A673 (cell line): ENCODE results near the gene KLHL35.

ENCODE experiments used
- CTCF ChIP-seq: fragments of 300-800, 200-600 bp; sonication (generic); conservative IDR thresholded peaks from 2 replicates; pipeline ENCODE4 v1.5.1; 2017; ENCODE audit warnings: low read depth, mild to moderate bottlenecking, antibody characterized with exemption, low read length, moderate library complexity, mixed read lengths
- EZH2 ChIP-seq: fragments of 200-600 bp; sonication (generic); IDR thresholded peaks from 2 replicates; pipeline ENCODE4 v1.6.1; 2017; ENCODE audit warnings: borderline replicate concordance, low read depth, mild to moderate bottlenecking, mixed read lengths, antibody characterized with exemption, low read length; ENCODE audit not compliant: poor library complexity, severe bottlenecking

- TF ChIP-seq CTCF (no peak), EZH2 (no peak)
Measured at GRCh38 chr11:75465701-75466531, 32.9 kb upstream of the KLHL35 start.
